Body of pancreas (tissue), 4 donors: ENCODE results near the gene OR52K2. TPM values are rescaled to one million over a fixed set of nuclear protein-coding genes. Genes with fewer than 3 reads are reported as not detected.
"Not testable (repeated sequence)": the region's sequence is repeated elsewhere in the genome, so short reads cannot be mapped to it uniquely, and the experiment has no call there.

Experiments used
- ATAC-seq: fragments of 150-250 bp; one replicate; pipeline ENCODE4 v1.9.1; 2016
- DNase-seq, 4 donors: peaks; one replicate each; pipeline ENCODE4 v3.0.0-alpha.2; 2019
- H3K27ac ChIP-seq, 4 donors: fragments of 200-600 bp; sonication (generic); 1 replicate in 3 of 4; 2 replicates in 1 of 4; pipeline versions ENCODE4 v1.5.1 to v1.6.1; 2016 to 2019; ENCODE audit warnings: mild to moderate bottlenecking in 1 of 4, mixed read lengths in 1 of 4, moderate library complexity in 1 of 4
- H3K27me3 ChIP-seq, 2 donors: fragments of 200-600 bp; sonication (generic); one replicate each; pipeline ENCODE4 v1.6.0; 2016; ENCODE audit warnings: mild to moderate bottlenecking in 1 of 2
- H3K36me3 ChIP-seq, 2 donors: fragments of 200-600 bp; sonication (generic); replicated peaks in 1 of 2; 2 replicates each; pipeline ENCODE4 v1.5.1; 2016; ENCODE audit warnings: low read depth in 2 of 2; ENCODE audit not compliant: insufficient read depth in 1 of 2
- H3K4me1 ChIP-seq: fragments of 200-600 bp; sonication (generic); one replicate; pipeline ENCODE4 v1.6.0; 2016
- H3K4me3 ChIP-seq, 2 donors: fragments of 200-600 bp; sonication (generic); 1 replicate in 1 of 2; 2 replicates in 1 of 2; pipeline ENCODE4 v1.5.1; 2016 to 2019
- H3K9me3 ChIP-seq, 3 donors: fragments of 200-600 bp; sonication (generic); 1 replicate in 2 of 3; 2 replicates in 1 of 3; pipeline ENCODE4 v1.5.1; 2016
- CTCF ChIP-seq, 7 experiments: fragments of 450-650 bp in 4 of 7; fragments of 200-600 bp in 3 of 7; sonication (generic) in 3 of 7; IDR thresholded peaks; one replicate each; pipeline ENCODE4 v1.5.1; 2016 to 2019; ENCODE audit warnings: antibody characterized with exemption in 7 of 7
- POLR2A ChIP-seq, 3 donors: fragments of 450-650 bp; IDR thresholded peaks; one replicate each; pipeline ENCODE4 v1.6.1; 2016; ENCODE audit warnings: antibody characterized with exemption in 3 of 3, mild to moderate bottlenecking in 2 of 3
- WGBS, 2 donors: methylation state at CpG; one replicate each; pipeline ENCODE4 v1.1.5; 2017; 5-methylcytosine and 5-hydroxymethylcytosine counted together
- intact Hi-C: fragments of 100-400 bp; cut with DNase I; formaldehyde crosslinking; loops from one replicate; pipeline ENCODE4 v1.15.1; 2023
- total RNA-seq, 2 donors: library from RNA; depleted of rRNA; stranded (reverse); fragments of >200 nt; gene quantifications; one replicate each; pipeline ENCODE4 v1.1.0, GENCODE V29; 2016

The OR52K2 gene
- total RNA-seq, 2 donors from 2014 or later: not detected

GRCh38 chr11:4482445-4482844 is 33.4 kb downstream of the OR52K2 start, which contains the start of gene OR52K1:
Gene OR52K1 (plus strand): TSS chr11:4482646. CDS start chr11:4488901, 6,255 bp downstream.
- no peak for ATAC-seq
- intact Hi-C loops: no loop called here
- peak in 1 of 4 donors; percentile 38 for DNase-seq
- Histone ChIP-seq H3K27me3 (no peaks in the 10 kb centered on the region), H3K4me3 (no peak within 1 kb of the TSS), H3K4me1 (no peaks in the 10 kb centered on the region), H3K27ac (no peak within 1 kb of the TSS), H3K36me3 (no peaks in the 10 kb centered on the region), H3K9me3 (no peaks in the 10 kb centered on the region)
- TF ChIP-seq CTCF (IDR thresholded peaks at IDR 0.05): no peak
- TF ChIP-seq POLR2A (IDR thresholded peaks at IDR 0.05): no peak
- 72 to 73% methylated on average over 2 of the region's 2 CpGs for WGBS, 2 donors

GRCh38 chr11:4484310-4484709 is 35.2 kb downstream of the OR52K2 start:
- Histone ChIP-seq H3K27me3 (no peaks in the 10 kb centered on the region), H3K36me3 (no peaks in the 10 kb centered on the region), H3K4me3 (no peak overlapping the region), H3K27ac (no peak overlapping the region), H3K4me1 (no peaks in the 10 kb centered on the region), H3K9me3 (no peaks in the 10 kb centered on the region)
- DNase-seq (no peak), ATAC-seq (no peak)
- TF ChIP-seq CTCF (IDR thresholded peaks at IDR 0.05) (no peak), POLR2A (IDR thresholded peaks at IDR 0.05) (no peak)
- WGBS, 2 donors: 59 to 69% methylated on average over 4 of the region's 4 CpGs
- intact Hi-C loops: no loop called here

GRCh38 chr11:4491405-4491804 is 42.3 kb downstream of the OR52K2 start:
- DNase-seq, ATAC-seq, H3K4me1 ChIP-seq, H3K36me3 ChIP-seq, H3K27ac ChIP-seq, H3K4me3 ChIP-seq, intact Hi-C loops, H3K9me3 ChIP-seq, H3K27me3 ChIP-seq: not testable (repeated sequence)
- WGBS, 2 donors: 41 to 62% methylated on average over 2 of the region's 2 CpGs

- Histone ChIP-seq H3K27me3 (no peaks in the 10 kb centered on the region), H3K36me3 (no peaks in the 10 kb centered on the region), H3K4me3 (no peak overlapping the region), H3K9me3 (no peaks in the 10 kb centered on the region), H3K27ac (no peak overlapping the region), H3K4me1 (peaks cover 5% of the 10 kb centered on the region)
- TF ChIP-seq POLR2A (IDR thresholded peaks at IDR 0.05) (no peak), CTCF (IDR thresholded peaks at IDR 0.05) (no peak)
- ATAC-seq (no peak), DNase-seq (no peak)
- WGBS, 2 donors: 70 to 74% methylated on average over 4 of the region's 4 CpGs
- intact Hi-C loops: no loop called here
Observed at GRCh38 chr11:4491878-4492606, 42.9 kb downstream of the OR52K2 start.

- Histone ChIP-seq H3K36me3 (no peaks in the 10 kb centered on the region), H3K27me3 (no peaks in the 10 kb centered on the region), H3K4me1 (peaks cover 11% of the 10 kb centered on the region), H3K4me3 (no peak overlapping the region), H3K27ac (no peak overlapping the region), H3K9me3 (no peaks in the 10 kb centered on the region)
- ATAC-seq (no peak), DNase-seq (no peak)
- 19 to 20% methylated on average over 5 of the region's 5 CpGs for WGBS, 2 donors
- intact Hi-C loops: no loop called here
- no peak for TF ChIP-seq CTCF (IDR thresholded peaks at IDR 0.05)
- TF ChIP-seq POLR2A (IDR thresholded peaks at IDR 0.05): no peak
Observed at GRCh38 chr11:4493480-4493818, 44.4 kb downstream of the OR52K2 start.
